HG02571 (cell line): ENCODE data around the gene ZNF644.
"Not testable (repeated sequence)": the region's sequence is repeated elsewhere in the genome, so short reads cannot be mapped to it uniquely, and the experiment has no call there.

Source experiments
- ATAC-seq: cut with Tn5 transposase; IDR thresholded peaks from one replicate; pipeline ENCODE4 v1.9.1; 2021; ENCODE audit warnings: mild to moderate bottlenecking, moderate library complexity; ENCODE audit not compliant: unreplicated experiment

Gene ZNF644

DNA sequence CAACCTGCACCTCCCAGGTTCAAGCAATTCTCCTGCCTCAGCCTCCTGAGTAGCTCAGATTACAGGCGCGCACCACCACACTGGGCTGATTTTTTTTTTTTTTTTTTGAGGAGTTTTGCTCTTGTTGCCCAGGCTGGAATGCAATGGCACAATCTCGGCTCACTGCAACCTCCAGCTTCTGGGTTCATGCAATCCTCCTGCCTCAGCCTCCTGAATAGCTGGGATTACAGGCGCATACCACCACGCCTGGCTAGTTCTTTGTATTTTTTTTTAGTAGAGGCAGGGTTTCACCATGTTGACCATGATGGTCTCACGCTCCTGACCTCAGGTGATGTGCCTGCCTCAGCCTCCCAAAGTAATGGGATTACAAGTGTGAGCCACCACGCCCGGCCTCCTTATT lies 93.6 kb downstream of the ZNF644 start:
- ATAC-seq, result not testable (repeated sequence)

DNA sequence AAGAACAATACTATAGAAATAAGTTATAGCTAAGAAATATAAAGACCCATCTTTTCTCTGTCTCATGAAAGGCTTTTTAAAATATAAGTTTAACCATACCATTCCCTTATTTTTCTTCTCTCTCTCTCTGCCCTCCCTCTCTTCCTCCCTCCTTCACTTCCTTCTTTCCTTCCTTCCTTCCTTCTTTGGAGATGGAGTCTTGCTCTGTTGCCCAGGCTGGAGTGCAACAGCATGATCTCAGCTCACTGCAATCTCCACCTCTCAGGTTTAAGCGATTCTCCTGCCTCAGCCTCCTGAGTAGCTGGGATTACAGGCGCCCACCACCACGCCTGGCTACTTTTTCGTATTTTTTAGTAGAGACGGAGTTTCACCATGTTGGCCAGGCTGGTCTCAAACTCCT lies 94.2 kb downstream of the ZNF644 start:
- ATAC-seq, result not testable (repeated sequence)

DNA sequence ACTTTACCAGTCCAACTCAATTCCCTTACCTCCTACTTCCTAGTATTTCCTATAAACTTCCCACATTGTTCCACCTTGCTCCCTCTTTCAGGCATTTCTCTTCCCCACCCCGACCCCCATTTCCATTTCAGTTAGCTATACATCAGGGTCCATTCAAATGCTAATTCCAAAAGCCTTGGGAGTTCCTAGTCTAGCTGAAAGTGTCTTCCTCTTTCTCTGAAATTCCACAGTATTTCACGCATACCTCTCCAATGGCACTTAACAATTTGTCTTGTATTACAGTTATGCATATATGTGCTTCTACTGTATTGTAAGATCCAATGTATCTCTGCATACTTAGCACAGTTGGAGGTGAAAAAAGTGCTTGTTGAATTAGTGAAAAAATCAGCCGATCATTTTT lies 94.9 kb downstream of the ZNF644 start:
- no peak for ATAC-seq

DNA sequence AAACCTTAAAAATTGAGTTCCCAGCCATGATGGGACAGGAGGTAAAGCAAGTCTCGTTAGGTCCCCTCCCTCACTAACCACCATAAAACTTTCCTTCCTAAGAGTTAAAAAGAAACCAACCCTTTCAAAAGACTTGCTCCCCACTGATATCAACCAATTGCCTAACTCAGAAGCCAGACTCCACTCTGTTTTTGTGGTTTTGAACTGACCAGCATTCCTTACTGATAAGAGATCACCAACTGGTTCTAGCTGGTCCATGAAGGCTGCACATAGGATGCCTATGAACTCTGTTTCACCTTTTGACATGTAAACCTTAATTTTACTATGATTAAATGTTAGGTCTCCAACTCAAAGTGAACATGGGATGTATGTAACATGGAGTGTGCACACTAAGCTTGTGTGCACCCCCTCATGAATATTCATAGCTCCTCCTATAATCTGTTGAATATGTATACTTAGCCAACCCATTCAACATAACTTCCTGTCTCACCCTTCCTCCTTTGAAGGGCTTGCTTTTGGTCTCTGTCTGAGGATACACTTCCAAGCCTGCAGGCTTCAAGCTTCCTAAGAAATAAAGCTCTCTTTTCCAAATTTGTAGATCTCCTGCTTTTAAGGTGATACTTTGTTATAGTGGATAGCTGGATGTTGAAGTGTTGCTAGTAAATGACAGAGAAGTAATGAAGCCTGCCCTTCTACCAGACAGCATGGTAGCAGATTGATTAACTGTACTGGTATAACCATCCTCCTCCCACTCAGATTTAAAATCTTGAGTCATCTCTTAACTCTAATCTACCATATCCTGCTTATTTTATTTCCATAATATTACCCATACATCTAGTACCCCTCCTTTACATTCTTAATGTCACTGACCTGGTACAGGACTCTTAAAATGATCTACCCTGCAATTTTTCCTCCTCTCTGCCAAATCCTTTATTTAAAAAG lies 95.6 kb downstream of the ZNF644 start:
- no peak for ATAC-seq

DNA sequence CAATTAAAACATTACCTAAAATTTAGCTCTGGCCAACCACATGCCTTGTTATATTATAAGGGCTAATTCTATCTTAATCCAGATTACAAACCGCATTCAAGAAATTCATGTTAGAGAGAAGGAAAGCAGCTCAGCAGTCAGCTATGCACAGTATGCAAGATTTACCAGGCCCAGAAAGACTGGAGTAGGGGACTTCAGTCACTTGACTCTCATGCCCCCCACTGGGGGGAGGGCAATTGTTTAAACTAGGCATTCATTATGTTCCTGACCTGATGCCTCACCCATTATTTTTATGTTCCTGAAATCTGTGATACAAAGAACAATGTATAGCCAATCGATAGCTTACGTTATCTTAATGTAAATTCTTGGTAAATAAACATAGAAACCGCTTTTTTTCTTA lies 96.9 kb downstream of the ZNF644 start:
- ATAC-seq, result no peak

DNA sequence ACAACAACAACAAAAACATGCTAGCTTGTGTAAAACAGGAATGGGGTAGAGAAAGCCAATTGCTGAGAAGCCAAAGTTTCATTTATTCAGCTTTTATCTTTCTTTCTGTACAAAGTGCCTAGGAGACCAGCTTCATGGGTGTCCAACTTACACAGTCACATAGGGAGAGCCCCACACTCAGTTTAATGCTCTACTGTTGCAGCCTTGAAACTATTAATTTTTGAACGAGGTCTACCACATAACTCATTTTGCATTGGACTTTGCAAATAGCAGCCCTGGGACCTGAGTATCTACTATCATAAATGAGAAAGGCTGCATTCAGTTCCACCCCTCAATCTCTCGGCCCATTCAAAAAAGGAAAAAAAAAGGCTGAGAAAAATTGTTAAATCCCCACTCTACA lies 98.8 kb downstream of the ZNF644 start:
- no peak for ATAC-seq

DNA sequence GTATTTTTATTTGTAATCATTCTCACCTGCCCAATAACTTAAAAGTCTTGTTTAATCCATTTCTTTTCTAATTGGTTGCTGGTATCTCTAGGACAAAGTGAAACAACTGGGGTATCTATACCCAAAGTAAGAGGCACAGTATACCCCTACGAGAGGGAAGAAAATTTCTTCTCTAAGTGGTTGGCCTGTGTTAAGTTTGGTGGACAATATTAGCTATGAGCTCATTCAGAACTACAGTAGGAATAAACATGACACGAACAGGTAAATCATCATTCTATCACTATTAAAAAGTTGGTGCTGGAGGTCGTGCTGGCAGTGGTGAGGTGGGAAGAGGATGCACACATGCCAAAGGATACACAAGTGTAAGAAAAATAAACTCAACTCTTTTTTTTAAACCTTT lies 99.6 kb downstream of the ZNF644 start:
- ATAC-seq, result no peak

DNA sequence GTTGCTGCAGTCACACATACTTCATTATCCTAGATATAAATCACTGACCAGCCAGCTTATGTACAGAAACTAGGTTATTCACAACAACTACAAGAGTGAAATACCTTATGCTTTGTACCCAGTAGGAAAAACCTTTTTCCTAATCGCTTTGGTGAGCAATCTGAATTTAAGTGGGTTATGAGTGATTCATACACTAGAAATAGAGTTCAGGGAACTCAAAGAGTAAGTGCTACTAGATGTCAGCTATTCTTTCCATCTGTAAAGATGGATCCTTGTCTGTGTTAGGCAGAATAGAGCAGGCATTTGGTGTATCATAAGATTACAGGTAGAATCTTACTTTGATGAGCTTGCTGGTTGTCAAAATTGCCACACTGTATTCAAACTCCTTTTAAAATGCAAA lies 101.9 kb downstream of the ZNF644 start:
- ATAC-seq, result no peak

DNA sequence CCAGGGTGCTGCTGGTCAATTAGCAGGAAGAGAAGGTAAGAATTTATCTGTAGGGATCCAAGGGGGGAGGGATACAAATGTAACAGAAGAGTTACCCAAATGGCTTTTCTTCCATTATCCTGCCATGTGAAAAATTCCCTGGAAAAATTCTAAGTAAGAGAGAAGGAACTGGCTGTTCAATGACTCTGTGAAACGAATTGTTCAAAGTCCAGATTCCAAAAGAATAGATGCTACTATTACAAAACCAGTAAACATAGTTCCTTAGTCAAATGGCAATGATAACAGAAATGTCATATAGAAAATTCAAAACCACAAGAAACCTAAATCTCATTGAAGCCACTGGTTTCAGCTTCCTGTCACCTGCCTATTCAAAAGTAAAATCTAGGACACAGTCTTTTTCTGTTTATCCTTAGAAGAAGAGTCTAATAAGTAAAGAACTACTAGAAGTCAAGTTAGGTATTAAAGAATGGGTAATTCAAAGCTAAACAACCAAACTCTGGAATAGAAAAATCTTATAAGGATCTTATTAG lies 102.6 kb downstream of the ZNF644 start:
- no peak for ATAC-seq

DNA sequence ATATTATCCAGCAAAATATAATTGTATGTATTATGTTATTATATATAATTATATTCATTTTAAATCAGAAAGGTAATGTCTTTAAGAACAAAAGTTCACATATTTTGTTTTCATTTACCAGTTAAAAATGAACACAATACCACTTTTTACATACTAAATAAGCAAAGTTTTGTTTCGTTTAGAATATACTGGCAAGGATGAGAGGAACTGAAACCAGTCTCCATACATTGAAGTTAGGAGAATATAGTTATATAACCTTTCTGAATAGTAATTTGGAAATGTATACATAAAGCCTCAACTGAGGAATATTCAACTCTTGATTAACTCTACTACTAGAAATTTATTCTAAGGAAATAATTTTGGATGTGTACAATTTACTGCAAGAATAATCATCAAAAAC lies 110.5 kb downstream of the ZNF644 start:
- no peak for ATAC-seq

DNA sequence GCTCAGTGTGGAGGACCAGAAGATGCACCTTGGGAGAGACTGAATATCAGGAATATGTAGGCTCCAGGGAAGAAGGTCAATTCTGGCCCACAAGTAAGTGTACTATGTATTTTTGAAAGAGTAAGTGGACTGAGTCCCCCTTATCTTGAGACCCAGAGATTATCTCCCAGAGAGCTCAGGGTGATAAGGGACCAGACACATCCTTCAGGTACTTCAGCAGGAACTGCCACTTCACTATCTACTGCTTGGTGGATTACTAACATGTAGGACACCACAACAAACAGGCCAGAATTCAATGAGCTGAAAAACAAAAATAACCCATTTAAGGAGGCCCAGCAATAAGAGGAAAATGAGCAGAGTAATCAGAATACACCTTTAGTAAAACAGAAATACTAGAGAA lies 119.2 kb downstream of the ZNF644 start:
- ATAC-seq, result no peak

DNA sequence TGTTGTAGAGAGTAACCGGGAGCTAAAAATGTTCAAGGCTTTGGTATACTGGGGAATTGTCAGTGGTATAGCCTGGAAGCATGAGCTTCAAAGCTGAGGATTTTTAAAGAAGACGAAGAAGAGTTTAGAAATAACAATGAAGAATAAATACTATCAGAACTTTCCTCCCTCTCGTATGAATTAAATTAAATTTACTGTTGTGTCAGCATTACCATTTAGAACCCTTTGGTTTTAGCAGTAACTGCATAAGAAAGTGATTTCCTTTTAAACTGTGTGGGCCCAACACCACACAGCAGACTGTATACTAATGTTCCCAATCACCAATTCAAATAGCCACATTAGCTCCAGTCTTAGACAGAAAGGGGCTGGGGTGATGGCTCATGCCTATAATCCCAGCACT lies 122.6 kb downstream of the ZNF644 start:
- ATAC-seq, result no peak

DNA sequence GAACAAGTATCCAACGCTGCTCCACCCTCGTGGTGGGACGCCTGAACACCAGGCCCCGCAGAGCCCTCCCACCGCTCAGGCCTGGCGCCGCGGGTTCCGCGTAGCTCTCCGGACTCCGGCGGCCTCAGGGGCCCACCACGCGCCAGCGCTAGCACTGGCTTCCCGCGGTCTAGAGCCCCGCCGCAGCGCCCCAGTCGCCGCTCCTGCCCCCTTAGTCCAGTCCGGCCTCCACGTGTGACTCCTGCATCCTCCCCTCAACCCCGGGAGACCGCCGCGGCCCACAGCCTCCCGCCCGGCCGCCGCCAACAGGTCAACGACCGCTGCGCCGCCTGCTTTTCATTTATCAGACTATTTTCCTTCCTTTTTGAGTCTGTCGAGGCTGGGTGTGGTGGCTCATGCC lies 128.2 kb downstream of the ZNF644 start:
- ATAC-seq, result not testable (repeated sequence)

DNA sequence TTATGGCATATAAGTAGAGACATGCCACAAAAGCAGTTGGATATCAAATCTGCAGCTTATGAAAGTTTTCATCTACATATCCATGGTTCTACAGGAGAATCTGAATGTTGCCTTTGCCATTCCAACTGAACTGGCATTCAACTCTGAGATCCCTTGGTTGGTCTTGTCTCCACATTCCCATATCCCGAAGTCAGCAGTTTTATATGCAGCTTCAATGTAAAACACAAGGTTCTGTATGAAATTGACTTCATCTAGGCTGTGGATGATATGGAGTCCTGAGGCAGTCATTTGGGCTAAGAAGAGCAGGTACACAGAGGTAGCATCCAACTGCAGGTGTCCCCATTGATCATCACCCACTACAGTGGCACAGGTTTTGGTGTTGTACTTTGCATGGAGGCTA lies 129.0 kb downstream of the ZNF644 start:
- not testable (repeated sequence) for ATAC-seq

DNA sequence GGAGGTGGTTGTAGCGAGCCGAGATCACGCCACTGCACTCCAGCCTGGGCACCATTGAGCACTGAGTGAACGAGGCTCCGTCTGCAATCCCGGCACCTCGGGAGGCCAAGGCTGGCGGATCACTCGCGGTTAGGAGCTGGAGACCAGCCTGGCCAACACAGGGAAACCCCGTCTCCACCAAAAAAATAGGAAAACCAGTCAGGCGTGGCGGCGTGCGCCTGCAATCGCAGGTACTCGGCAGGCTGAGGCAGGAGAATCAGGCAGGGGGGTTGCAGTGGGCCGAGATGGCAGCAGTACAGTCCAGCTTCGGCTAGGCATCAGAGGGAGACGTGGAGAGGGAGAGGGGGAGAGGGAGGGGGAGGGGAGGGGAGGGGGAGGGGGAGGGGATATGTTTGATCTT lies 129.6 kb downstream of the ZNF644 start:
- not testable (repeated sequence) for ATAC-seq

DNA sequence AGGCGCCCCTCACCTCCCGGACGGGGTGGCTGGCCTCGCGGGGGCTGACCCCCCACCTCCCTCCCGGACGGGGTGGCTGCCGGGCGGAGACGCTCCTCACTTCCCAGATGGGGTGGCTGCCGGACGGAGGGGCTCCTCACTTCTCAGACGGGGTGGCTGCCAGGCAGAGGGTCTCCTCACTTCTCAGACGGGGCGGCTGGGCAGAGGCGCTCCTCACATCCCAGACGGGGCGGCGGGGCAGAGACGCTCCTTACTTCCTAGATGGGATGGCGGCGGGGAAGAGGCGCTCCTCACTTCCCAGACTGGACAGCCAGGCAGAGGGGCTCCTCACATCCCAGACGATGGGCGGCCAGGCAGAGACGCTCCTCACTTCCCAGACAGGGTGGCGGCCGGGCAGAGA lies 130.1 kb downstream of the ZNF644 start:
- not testable (repeated sequence) for ATAC-seq

DNA sequence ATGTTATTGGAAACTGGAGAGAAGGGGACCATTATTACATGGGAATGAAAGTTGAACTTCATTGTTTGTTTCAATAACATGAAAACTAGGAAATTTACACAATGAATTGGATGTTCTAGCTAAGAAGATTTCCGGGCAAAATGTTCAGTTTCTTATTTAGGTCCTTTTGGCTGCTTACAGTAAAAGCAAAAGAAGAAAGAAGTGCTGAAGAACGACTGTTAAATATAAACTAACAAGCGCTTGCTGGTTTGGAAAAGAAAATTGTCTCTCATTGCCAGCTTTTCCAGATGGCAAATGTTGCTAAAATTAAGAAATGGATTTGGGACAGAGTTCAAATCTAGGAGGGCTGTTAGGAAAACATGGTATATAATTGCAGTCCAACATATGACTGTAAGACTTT lies 139.6 kb downstream of the ZNF644 start:
- no peak for ATAC-seq

DNA sequence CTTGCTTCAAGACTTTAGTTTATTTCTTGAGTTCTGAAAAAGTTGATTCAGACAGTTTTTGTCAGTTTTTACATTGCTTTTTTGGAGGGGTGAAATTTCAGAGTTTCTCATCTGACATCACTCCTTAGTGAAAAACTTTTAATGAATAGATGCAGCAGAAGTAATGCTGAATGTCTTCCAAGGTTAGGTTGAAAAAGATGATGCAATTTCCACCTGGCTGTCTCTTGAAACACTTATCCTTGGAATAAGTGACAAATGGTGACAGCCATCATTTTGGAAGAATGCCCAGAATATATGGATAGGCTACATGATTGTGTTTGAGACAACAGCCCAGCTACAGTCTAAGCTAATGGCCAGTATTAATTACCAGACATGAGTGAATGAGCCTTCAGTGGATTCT lies 140.8 kb downstream of the ZNF644 start:
- no peak for ATAC-seq

DNA sequence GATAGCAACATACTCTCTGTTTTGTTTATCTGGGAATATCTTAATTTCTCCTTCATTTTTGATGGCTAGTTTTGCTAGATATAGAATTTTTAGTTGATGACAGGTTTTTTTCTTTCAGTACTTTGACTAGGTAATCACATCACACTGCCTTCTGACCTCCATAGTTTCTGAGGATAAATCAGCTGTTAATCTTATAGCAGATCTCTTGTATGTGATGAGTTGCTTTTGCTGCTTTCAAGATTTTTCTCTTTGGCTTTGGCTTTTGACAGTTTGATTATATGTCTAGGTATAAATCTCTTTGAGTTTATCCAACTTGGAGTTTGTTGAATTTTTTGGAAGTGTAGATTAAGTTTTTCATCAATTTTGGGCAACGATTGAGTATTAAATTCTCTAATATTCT lies 142.6 kb downstream of the ZNF644 start:
- no peak for ATAC-seq

DNA sequence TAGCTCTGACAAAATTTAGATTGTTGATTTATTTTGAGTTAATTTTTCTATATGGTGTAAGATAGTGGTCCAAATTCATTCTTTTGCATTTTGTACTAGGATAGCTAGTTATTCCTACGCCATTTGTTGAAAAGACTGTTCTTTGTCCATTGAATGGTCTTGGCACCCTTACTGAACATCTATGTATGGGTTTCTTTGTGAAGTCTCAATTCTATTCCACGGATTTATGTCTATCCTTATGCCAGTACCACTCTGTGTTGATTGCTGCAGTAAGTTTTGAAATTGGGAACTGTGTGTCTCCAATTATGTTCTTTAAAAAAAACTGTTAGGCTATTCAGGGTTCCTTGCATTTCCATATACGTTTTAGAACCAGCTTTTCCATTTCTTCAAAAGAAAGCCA lies 145.7 kb downstream of the ZNF644 start:
- ATAC-seq, result no peak
